ENCODE data around the gene OSBPL6.

- no peak for TF ChIP-seq YY1 (IDR thresholded peaks at IDR 0.05)
- TF ChIP-seq ATF3 (IDR thresholded peaks at IDR 0.05), result no peak
- TF ChIP-seq CTCF (IDR thresholded peaks at IDR 0.05; ENCODE audit: low read depth, low read length, missing input control), result no peak
- no peak for TF ChIP-seq TAF1 (conservative IDR thresholded peaks at IDR 0.05)
These were observed 30.4 kb upstream of the OSBPL6 start for GRCh38 chr2:178163911-178164310.

Data from liver (tissue), 3 donors.